Mesenteric fat pad (tissue), 1 donor: ENCODE results near the gene CAPN12. TPM values are rescaled to one million over a fixed set of nuclear protein-coding genes. Genes with fewer than 3 reads are reported as not detected.

Experiments used
- DNase-seq: peaks from one replicate; pipeline ENCODE4 v3.0.0-alpha.2; 2020; ENCODE audit warnings: low spot score
- total RNA-seq: library from RNA; stranded (reverse); fragmentation: NEBNext Ultra II Directional; extraction: Animal tissue kit (Norgen Biotek cat#: 25700); gene quantifications from one replicate; pipeline ENCODE4 v1.2.1, GENCODE V29; 2021
- donor health status: DM: yes; HTN: yes; CAD: no.

The CAPN12 gene
- total RNA-seq, 1 donor from 2014 or later: 1.3 TPM

DNA sequence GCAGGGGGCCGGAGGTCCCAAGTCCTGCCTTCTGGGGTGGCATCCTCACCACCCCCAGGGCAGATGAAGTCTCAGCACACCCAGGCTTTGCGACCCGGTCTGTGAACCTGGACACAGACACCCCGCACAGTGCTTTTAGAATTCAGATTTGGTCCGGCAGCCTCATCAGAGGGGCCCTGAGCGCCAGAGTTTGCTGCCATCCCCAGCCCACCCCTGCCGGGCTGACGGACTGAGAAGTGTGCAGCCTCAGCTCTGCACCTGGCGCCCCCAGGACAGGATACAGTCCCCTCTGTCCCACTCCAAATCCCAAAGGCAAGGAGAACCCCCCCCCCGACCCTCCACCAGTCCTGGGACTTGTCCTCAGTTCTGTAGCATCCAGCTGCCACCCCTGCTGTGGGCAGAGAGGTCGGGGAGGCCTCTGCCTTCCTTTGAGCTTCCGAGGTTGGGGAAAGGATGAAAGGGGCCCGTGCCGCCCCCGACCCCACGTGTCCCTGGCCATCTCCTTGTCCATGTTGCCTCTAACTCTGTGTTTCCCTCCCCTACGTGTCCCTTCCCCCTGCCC, 16.9 kb downstream of the CAPN12 start:
- no peak for DNase-seq

DNA sequence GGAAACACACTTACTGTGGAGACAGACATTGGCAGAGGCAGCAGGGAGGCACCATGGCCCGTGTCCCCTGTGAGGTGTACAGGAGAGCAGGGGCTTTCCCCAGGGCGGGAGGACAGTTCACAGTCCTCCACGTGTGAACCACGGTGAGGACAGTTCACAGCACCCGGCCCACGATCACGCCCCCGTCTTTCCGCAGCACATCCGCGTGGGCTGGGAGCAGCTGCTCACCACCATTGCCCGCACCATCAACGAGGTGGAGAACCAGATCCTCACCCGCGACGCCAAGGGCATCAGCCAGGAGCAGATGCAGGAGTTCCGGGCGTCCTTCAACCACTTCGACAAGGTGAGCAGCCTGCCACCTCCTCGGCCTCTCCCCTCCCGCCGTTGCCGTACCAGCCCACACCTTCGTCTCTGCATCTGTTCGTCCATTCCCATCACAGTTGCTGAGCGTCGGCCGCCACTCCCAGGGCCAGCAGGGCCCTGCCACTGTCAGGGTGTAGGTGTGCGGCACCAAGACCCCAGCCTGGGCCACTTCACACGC, 17.4 kb downstream of the CAPN12 start:
- no peak for DNase-seq

DNA sequence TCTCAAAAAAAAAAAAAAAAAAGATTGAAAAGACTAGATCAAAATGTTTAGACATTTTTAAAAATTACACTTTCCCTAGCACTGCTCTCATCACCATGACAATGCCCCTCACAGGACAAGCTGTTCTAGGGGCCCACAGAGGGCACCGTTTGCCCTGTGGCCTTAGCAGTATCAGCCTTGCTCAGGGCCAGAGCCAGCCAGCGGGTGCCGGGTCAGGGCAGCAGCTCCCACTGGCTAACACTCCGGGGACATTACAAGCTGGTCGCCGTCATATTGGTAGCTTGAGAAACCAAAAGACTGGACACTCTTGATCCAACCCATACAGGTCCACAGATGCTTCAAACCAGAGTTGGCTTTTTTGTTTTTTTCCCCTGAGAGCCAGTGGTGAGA, 18.0 kb downstream of the CAPN12 start:
- no peak for DNase-seq

DNA sequence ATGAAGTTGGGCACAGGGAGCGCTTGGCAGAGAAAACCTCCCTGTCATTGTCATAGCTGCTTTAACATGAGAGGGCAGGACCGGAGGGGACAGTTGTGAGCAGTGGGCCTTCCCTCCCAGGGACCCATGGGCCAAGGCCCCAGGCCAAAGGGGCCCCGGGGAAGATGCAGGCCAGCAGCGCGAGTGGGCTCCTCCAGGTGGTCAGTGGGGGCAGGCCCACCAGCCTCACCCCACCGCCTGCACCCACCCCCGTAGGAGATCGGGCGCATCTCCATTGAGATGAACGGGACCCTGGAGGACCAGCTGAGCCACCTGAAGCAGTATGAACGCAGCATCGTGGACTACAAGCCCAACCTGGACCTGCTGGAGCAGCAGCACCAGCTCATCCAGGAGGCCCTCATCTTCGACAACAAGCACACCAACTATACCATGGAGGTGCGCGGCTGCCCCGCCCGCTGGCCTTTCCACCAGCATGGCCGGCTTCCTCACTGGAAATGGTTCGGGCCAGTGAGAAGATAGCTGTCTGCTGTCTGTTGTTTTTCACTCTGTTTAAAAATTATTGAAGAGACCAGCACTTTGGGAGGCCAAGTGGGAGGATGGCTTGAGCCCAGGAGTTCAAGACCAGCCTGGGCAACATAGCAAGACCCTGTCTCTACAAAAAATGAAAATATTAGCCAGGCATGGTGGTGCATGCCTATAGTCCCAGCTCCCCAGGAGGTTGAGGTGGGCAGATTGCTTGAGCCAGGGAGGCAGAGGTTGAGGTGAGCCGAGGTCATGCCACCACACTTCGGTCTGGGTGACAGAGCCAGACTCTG, 18.6 kb downstream of the CAPN12 start:
- DNase-seq: no peak

DNA sequence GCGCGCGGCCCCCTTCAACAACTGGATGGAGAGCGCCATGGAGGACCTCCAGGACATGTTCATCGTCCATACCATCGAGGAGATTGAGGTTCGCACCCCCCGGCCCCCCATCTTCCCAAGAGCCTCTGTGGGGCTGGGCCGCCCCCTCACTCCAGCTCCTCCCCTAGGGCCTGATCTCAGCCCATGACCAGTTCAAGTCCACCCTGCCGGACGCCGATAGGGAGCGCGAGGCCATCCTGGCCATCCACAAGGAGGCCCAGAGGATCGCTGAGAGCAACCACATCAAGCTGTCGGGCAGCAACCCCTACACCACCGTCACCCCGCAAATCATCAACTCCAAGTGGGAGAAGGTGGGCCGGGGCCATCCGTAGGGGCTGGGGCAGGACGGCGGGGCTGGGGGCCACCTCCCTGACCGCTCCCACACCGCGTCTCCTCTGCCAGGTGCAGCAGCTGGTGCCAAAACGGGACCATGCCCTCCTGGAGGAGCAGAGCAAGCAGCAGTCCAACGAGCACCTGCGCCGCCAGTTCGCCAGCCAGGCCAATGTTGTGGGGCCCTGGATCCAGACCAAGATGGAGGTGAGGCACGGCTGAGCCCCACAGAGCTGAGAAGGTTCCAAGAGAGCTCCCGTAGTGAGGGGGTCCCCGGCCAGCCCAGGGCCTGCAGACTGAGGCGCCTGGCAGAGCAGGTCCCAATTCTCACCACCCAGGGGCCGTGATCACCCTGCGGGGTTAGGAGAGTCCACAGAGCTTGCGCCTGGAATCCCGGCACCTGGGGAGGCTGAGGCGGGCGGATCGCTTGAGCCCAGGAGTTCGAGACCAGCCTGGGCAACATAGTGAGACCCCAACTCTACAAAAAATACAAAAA, 20.1 kb downstream of the CAPN12 start:
- no peak for DNase-seq

DNA sequence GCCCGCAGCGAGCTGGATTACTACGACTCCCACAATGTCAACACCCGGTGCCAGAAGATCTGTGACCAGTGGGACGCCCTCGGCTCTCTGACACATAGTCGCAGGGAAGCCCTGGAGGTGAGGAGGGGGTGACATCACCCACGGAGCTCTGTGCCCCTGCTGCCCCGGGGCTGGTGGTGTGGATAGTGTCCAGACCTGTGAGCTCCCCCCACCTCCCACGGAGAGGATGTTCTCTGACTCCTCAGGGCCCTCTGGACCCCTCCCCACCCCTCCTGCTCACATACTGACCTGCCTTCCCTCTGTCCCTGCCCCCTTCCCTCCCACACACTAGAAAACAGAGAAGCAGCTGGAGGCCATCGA, 20.7 kb downstream of the CAPN12 start:
- DNase-seq: no peak

DNA sequence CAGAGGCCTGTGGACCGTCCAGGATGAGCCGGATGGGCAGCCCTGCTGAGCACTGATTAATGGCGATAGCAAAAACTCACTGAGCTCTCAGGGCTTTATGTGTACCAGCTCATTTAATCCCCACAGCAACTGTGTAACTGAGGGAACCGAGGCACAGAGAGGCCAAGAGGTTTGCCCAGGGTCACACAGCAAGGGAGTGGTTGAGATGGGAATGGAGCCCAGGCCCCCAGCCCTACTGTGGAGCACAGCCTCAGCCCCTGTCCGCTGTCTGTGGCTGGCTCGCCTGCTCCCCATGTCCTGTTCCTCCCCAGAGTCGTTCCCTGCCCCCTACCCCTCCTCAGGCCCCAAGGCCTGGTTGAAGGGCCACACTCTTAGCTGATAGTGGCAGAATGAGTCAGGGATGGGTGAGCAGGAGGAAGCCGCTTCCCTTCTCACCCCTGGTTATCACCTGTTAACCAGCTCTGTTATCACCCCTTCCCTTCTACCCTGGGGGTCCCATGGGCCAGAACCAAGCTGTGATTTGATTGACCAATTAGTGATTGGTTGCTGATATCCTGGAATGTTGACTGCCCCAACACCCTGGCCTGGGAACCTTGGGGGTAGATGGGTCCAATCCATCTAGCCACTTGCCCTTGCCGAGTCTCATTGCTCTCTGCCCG, 21.2 kb downstream of the CAPN12 start:
- no peak for DNase-seq

DNA sequence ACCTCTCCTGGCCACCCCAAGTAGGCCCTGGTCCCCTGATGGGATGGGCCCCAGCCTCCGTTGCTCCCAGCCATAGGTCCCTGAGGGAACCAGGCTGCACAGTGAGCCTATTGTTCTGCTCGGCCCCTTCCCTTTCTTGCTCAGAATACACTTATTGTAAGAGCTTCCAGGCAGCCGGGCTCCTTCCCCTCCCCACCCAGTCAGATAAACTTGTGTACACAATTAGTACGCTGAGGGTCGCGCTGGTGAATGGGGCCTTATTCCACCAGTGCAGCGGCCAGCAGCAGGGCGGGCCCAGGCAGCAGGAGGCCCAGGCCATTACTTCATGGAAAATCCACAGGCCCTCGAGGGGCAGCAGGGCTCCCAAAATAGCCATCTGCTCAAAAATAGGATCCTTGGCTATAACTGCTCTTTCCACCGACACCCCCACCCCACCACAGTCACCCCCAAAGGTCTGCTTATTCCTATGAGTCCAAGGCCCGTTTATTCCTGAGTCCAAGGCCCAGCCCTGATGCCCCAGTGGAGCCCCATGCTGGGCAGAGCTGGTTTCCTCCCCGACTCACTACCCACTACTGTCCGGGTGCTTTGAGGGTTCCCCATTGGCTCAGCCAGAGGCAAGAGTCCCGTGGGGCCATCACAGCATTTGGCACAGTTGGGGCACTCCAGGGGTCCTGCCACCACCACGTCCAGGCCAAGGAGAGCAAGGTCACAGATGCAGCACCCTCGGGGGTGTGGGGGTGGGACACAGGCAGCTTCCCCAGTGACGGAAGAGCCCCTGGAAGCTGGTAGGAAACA, 22.1 kb downstream of the CAPN12 start:
- no peak for DNase-seq

DNA sequence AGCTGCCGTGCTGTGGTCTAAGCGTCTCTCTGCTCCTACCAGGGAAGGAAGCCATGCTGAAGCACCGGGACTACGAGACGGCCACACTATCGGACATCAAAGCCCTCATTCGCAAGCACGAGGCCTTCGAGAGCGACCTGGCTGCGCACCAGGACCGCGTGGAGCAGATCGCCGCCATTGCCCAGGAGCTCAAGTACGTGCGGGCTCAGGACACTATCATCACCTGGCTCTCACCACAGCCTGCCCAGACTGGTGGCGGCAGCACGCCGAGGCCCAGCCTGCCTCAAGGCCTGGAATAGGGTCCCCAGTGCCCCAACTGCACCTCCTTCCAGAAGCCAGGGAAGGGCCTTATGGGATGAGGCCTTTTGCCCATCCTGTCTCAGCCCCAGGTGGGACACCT, 22.8 kb downstream of the CAPN12 start:
- no peak for DNase-seq

DNA sequence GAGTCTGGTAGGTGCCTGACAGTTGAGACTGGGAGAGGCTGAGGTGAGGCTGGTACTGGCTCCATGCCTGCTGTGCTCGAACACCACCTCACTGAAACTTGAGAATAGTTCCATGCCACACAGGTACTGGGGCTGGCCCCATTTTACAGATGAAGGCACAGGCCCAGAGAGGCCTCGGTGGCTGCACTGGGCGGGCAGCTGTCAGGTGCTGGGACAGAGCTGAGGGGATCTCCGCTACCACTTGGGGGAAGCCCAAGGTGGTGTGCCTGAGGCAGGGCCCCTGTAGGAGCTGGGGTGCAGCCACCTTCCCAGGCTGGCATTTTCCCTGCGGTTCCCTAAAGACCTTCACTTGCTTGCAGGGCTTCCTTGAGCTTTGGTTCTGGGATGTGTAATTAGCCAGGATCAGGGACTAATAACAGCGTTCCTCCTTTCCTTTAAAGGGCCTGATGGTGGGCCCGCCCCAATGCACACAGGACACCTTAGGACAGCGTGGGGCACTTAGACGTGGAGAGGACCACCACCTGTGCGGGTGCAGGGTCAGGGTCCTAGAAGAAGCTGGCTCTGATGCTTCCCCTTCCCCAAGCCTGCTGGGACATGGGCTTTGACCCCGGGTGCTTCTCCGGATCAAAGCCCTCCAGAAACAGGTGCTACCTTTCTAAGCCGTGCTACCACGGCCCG, 23.6 kb downstream of the CAPN12 start:
- DNase-seq: no peak

DNA sequence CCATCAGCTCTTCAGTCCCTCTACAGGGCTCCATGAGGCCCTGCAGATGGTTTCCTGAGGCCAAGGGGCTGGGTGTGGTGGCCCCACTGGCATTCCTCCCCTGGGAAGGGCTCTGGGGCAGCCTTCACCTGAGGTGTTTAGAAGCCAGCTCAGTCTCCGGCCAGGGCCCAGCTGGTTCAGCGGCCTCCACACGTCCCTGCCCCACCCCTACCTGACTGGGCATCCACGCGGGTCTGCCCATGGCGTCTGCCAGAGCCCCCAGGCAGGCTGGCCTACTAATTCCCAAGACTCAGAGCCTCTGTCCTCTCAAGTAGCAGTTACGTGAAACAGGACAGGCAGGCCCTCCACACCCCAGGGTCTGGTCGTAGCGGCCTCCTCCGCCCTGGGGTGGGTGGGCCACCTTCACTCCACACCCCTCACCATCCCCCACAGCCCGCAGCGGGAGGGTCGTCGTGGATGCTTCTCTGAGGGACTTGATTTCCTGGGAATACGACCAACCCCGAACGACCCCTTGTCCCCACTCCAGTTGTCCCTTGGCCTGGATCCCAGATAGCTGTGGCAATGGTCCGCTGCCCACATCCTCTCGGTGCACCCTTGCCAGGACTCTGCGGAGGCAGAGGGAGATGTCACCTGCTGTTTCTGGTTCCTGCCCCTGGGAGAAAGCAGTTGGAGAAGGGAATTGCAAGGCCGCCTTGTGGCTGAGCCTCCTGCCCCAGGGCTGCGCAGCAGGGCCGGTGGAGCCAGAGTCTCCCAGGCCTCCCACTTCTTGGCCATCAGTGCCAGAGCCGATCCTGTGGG, 24.3 kb downstream of the CAPN12 start:
- no peak for DNase-seq

DNA sequence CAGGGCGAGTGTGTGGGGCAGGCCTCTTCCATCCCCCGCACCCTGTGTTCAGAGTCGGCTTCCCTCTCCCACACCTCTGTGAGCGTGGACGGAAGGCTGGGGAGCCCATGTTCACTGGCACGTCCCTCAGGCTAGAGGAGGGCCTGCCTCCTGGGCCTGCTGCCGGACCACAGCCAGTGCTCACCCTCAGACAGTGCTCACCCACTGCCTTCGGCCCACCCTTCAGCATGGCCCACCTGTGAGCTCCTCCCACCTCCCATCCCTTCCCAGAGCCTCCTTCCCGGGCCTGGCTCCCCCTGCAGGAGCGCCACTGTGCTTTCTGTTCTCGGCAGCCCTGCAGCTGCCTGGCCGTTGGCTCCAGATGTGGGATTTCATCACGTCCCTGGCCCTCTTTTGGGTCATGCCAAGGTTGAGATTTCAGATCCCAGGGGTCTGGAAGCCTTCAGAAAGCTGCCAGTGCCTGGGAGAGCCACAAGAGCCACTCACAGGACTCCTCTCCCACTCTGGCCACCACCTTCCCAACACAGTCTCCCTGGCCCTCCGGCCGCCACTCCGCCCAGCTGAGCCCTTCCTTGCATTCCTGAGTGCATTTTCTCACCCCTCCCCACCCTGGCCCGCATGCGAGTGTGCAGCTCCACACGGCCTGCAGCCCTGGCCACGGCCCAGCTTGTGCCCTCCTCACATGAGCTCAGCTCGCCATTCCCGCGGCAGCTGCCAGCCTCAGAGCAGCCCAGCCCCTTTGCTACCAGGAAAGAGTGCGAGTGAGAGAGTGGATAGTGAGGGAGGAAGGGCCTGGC, 25.3 kb downstream of the CAPN12 start:
- no peak for DNase-seq

DNA sequence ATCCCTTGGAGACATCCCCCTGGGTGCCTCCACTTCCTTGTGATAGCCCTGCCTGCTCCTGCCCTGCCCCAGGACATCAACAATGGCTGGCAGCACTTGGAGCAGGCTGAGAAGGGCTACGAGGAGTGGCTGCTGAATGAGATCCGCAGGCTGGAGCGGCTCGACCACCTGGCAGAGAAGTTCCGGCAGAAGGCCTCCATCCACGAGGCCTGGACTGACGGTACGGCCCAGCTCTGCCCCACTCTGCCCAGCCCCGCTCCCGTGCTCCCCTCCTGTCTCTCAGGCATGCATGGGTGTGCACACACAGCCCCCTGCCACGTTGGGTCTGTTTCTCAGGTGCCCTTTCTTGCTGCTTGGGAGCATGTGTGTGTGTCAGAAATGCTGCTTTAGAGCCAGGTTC, 26.4 kb downstream of the CAPN12 start:
- no peak for DNase-seq

DNA sequence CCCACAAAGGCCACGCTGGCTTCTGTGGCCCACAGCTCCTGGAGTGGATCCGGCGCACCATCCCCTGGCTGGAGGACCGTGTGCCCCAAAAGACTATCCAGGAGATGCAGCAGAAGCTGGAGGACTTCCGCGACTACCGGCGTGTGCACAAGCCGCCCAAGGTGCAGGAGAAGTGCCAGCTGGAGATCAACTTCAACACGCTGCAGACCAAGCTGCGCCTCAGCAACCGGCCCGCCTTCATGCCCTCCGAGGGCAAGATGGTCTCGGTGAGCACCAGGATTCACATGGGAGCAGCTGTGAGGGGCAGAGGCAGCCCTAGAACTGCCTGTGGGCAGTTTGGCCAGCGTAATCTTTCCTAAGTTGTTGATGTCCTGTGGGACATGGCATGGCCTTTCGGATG, 27.2 kb downstream of the CAPN12 start:
- DNase-seq: no peak

DNA sequence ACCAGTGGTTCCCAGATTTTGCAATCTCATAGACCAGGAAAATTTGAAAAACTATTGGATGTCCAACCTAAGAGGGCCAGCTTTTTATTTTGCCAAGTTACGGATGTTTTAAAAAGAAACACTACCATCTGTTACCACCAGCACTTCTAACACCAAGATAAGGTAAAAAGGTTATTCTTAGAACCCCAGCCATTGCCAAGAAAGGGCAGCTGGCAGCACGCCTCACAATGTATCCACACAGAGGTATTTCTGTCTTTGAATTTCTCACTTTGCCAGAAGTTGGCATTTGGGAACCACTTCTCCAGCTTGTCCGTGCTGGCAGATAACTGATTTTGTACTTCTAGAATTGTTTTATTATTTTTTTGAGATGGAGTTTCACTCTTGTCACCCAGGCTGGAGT, 28.7 kb downstream of the CAPN12 start:
- no peak for DNase-seq

DNA sequence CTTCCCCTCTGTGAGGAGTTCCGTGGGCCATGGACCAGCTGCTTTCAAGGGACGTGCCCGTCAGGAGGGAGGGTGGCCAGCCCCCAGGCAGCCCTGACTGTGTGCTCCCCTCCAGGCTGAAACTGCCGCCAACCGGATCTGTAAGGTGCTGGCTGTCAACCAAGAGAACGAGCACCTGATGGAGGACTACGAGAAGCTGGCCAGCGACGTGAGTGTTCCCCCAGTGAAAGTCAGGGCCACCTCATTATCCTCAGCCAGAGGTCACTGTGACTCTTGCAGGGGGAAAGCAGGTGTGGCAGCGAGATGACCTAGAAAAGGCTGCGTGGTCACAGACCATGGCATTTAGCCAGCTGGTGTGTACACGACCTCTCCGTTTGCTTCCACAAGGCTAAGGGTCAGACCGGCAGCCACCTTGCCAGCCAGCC, 29.9 kb downstream of the CAPN12 start:
- DNase-seq: no peak

DNA sequence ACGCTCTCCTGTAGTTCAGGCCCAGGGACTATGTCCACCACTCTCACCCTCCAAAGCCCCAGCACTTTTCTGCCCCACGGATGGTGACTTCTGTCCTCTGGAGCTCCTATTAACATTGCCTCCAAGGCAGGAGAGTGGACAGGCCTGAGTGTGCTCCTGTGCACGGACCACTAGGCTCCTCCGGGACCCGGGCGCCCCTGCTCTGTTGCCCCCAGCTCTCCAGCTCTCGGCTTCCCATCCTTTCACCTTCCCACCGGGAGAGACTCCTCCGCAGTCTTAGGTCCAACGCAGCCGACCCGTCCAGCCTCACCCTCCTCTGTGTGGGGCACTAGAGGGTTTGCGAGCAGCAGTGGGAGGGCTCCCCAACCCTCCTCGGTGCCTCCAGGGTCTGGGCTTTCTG, 30.4 kb downstream of the CAPN12 start:
- no peak for DNase-seq

DNA sequence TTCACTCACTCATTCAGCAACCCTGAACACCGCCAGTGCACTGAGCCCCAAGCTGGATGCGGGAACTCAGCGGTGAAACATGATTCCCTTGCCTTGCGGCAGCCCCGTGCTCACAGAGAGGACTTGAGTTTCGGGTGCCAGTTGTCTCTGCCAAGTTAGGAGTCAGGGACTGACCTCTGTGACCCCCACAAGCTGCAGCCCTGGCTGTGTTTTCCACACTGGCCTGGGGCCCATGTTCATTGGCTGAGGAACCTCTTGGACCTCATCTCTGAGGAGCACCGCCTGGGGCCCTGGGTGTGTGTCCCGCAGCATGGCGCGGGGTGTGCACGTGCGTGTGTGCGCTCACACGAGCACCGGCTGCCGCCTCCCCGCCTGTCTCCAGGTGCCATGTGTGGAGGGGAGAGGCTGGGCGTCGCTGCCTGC, 31.0 kb downstream of the CAPN12 start:
- DNase-seq: no peak
